Parathyroid adenoma (tissue), 2 donors: Measurements from ENCODE around the gene MCM10.

ENCODE experiments used
- H2AFZ ChIP-seq: fragments of 300-600 bp; sonication (generic); one replicate; pipeline ENCODE4 v1.7.0; 2017; ENCODE audit warnings: antibody characterized with exemption, mild to moderate bottlenecking
- H3K27ac ChIP-seq: fragments of 300-600 bp; sonication (generic); one replicate; pipeline ENCODE4 v1.7.0; 2017
- H3K27me3 ChIP-seq: fragments of 300-600 bp; sonication (generic); one replicate; pipeline ENCODE4 v1.7.0; 2017; ENCODE audit warnings: low read length; ENCODE audit not compliant: control insufficient read depth, insufficient read depth
- H3K36me3 ChIP-seq: fragments of 300-600 bp; sonication (generic); one replicate; pipeline ENCODE4 v1.7.0; 2017; ENCODE audit warnings: low read length; ENCODE audit not compliant: control insufficient read depth, insufficient read depth
- H3K4me1 ChIP-seq: fragments of 300-600 bp; sonication (generic); one replicate; pipeline ENCODE4 v1.7.0; 2017; ENCODE audit warnings: control low read depth
- H3K4me2 ChIP-seq: fragments of 300-600 bp; sonication (generic); one replicate; pipeline ENCODE4 v1.7.0; 2017; ENCODE audit warnings: low read length
- H3K4me3 ChIP-seq: fragments of 300-600 bp; sonication (generic); one replicate; pipeline ENCODE4 v1.7.0; 2017; ENCODE audit warnings: low read depth, low read length
- H3K79me2 ChIP-seq: fragments of 300-600 bp; sonication (generic); one replicate; pipeline ENCODE4 v1.7.0; 2017; ENCODE audit warnings: control low read depth
- H3K9ac ChIP-seq: fragments of 300-600 bp; sonication (generic); one replicate; pipeline ENCODE4 v1.7.0; 2017; ENCODE audit warnings: mild to moderate bottlenecking
- H3K9me3 ChIP-seq: fragments of 300-600 bp; sonication (generic); one replicate; pipeline ENCODE4 v1.7.0; 2017; ENCODE audit warnings: low read length; ENCODE audit not compliant: control insufficient read depth
- CTCF ChIP-seq: fragments of 300-600 bp; sonication (generic); IDR thresholded peaks from one replicate; pipeline ENCODE4 v1.7.0; 2017; ENCODE audit warnings: antibody characterized with exemption, mild to moderate bottlenecking
- donor health status: primary hyperparathyroidism.

The MCM10 gene

DNA sequence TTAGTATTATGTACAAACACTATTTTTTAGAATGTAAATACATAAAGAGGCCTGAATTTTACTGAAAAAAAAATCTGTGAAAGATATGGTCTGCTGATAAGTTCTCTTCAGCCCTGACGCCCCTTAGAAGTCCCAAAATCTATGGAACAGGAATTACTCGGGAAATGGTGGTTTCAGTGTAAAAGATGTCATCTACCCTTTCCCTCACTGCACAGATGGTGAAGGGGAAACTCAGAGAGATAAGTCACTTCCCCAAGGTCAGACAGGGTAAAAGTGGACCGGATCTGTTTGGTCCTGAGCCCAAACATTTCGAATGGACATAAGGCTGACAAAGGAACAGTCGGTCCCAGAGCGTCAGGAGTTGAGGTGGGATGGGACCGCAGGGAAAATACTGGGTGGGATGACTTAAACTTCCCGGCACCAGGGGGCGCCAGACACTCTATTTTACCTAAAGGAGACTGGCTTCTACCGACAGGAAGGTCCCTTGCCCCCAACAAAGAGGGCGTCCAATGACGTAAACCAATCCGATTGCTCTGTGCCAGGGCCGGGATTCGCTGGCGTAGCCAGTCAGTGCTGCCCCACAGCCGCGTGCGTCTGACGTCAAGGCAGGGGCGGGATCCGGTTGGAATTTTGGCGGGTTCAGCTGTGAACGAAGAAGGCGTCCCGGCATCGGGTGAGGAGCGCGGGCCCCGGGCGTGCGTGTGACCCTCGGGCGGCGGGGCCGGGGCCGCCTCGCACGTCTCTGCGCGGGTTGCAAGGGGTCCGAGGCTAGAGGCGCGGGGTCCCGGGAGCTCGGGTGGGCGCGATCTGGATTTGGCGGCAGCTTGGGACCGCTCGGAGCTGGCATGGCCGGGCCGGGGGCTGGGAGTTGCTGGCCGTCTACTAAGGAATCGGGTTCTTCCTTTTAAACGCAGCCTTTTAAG is at the start of gene MCM10:
Gene MCM10, plus strand, starts transcription at position 625 of the 923 bp plus-strand sequence. CDS start 2,645 bp downstream, outside the sequence.
- peak within 1 kb of the TSS; percentile 63 for H3K4me3 ChIP-seq
- TF ChIP-seq CTCF = peak; percentile 93
- no peak within 1 kb of the TSS for H3K27ac ChIP-seq
- H2AFZ ChIP-seq = peak within 1 kb of the TSS; percentile 97
- peak within 1 kb of the TSS; percentile 94 for H3K4me2 ChIP-seq
- no peaks in the 10 kb centered on the region for H3K27me3 ChIP-seq
- H3K9me3 ChIP-seq = no peaks in the 10 kb centered on the region
- H3K4me1 ChIP-seq = peaks cover 6% of the 10 kb centered on the region
- no peaks in the 10 kb centered on the region for H3K79me2 ChIP-seq
- peak within 1 kb of the TSS; percentile 20 for H3K9ac ChIP-seq
- H3K36me3 ChIP-seq = no peaks in the 10 kb centered on the region

DNA sequence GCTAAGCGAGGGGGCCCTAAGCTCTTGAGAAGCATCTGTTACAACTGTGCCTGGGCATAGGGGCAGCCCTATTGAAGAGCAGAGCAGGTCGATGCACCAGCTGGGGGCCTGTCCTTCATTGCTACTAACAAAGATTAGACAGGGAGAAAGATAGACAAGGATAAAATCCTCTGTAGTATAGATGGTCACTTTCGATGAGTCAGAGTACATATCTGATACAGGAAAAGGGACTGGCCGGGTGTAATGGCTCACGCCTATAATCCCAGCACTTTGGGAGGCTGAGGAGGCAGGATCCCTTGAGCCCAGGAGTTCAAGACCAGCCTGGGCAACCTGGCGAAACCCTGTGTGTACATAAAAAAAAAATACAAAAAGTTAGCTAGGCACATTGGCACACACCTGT is 47.8 kb upstream of the MCM10 start:
- TF ChIP-seq CTCF = no peak
- Histone ChIP-seq H3K27ac (no peak overlapping the region), H3K4me1 (peaks cover 11% of the 10 kb centered on the region), H3K79me2 (no peaks in the 10 kb centered on the region), H3K4me2 (no peak overlapping the region), H3K36me3 (no peaks in the 10 kb centered on the region), H3K4me3 (no peak overlapping the region), H3K9ac (no peak overlapping the region), H2AFZ (no peak overlapping the region), H3K27me3 (no peaks in the 10 kb centered on the region), H3K9me3 (no peaks in the 10 kb centered on the region)

DNA sequence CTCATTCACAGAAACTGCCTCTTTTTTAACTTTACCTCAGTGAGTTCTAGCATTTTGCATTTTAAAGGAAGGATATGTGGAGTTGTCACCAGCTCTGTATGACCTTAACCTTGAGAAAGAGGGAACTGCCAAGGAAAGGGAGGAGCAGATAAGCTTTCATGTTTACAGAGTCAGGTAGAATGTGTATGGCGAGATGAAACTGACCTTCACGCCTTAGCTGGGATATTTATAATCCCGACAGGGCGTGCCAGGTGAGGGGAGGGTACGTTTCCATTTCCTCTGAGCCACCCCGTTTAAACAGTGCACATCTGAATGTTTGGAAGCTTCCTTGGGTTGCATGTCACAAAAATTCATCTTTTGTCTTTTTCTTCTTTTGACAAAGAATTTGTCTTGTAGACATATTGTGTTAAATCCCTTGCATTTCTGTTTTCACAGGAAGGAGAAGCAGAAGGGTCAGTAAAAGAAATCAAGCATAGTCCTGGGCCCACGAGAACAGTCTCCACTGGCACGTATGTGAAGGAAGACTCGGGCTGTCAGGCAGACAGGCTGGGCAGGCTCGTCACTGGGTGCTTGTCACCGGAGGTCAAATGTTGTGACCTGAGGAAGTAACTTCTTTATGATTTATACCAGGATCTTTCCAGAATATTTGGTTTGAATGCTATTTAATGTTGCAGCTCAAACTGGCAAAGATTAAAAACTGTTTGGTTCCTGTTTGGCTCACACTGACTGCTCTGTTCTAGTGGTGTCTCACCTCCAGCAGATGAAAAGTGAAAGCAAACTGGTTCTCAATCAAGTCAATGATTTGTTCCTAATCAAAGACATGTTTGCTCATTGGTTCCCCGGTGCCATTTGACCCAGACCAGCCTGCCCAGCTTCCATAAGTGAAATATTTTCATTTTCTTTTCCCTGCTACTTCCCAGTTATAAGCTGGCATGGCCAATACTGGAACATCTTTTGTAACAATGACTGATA is 45.2 kb upstream of the MCM10 start:
- no peaks in the 10 kb centered on the region for H3K36me3 ChIP-seq
- peak overlapping the region; percentile 78 for H3K27ac ChIP-seq

More for the DNA sequence above, 45.2 kb upstream of the MCM10 start:
- H3K4me3 ChIP-seq = no peak overlapping the region
- peak overlapping the region; percentile 1 for H3K4me2 ChIP-seq
- TF ChIP-seq CTCF = no peak
- H3K27me3 ChIP-seq = no peaks in the 10 kb centered on the region
- no peaks in the 10 kb centered on the region for H3K9me3 ChIP-seq
- no peaks in the 10 kb centered on the region for H3K79me2 ChIP-seq
- no peak overlapping the region for H3K9ac ChIP-seq
- H2AFZ ChIP-seq = peak overlapping the region; percentile 57
- peaks cover 11% of the 10 kb centered on the region for H3K4me1 ChIP-seq
